HG03135 (cell line): ENCODE data around the gene C10orf90.

Experiments used
- ATAC-seq: cut with Tn5 transposase; IDR thresholded peaks from one replicate; pipeline ENCODE4 v1.9.1; 2021; ENCODE audit warnings: mild to moderate bottlenecking, moderate library complexity; ENCODE audit not compliant: unreplicated experiment

The C10orf90 gene

GRCh38 chr10:126639084-126639483 is 31.4 kb downstream of the C10orf90 start:
- no peak for ATAC-seq

GRCh38 chr10:126638542-126638941 is 32.0 kb downstream of the C10orf90 start:
- ATAC-seq, result no peak

- ATAC-seq, result no peak
These were observed 33.0 kb downstream of the C10orf90 start for GRCh38 chr10:126637501-126637900.

GRCh38 chr10:126634911-126635310 is 35.6 kb downstream of the C10orf90 start:
- no peak for ATAC-seq

GRCh38 chr10:126634347-126634746 is 36.1 kb downstream of the C10orf90 start:
- ATAC-seq, result no peak

- no peak for ATAC-seq
These were observed 37.8 kb downstream of the C10orf90 start for GRCh38 chr10:126632705-126633104.

- no peak for ATAC-seq
These were observed 40.4 kb downstream of the C10orf90 start for GRCh38 chr10:126629925-126630624.

GRCh38 chr10:126628746-126629145 is 41.7 kb downstream of the C10orf90 start:
- no peak for ATAC-seq

GRCh38 chr10:126621846-126622245 is 48.6 kb downstream of the C10orf90 start:
- no peak for ATAC-seq

GRCh38 chr10:126618466-126618865 is 52.0 kb downstream of the C10orf90 start:
- ATAC-seq, result no peak

GRCh38 chr10:126617733-126618132 is 52.8 kb downstream of the C10orf90 start:
- no peak for ATAC-seq

- no peak for ATAC-seq
These were observed 53.3 kb downstream of the C10orf90 start for GRCh38 chr10:126617208-126617607.

- ATAC-seq, result no peak
These were observed 53.8 kb downstream of the C10orf90 start for GRCh38 chr10:126616737-126617136.

- ATAC-seq, result no peak
These were observed 59.2 kb downstream of the C10orf90 start for GRCh38 chr10:126611303-126611702.

GRCh38 chr10:126609566-126609965 is 60.9 kb downstream of the C10orf90 start:
- no peak for ATAC-seq

GRCh38 chr10:126599949-126600682 is 70.4 kb downstream of the C10orf90 start:
- no peak for ATAC-seq

GRCh38 chr10:126598009-126598408 is 72.5 kb downstream of the C10orf90 start:
- ATAC-seq, result no peak

- no peak for ATAC-seq
These were observed 73.3 kb downstream of the C10orf90 start for GRCh38 chr10:126597211-126597610.

- no peak for ATAC-seq
These were observed 73.9 kb downstream of the C10orf90 start for GRCh38 chr10:126596472-126597016.

- ATAC-seq, result no peak
These were observed 75.3 kb downstream of the C10orf90 start for GRCh38 chr10:126595160-126595559.

- no peak for ATAC-seq
These were observed 76.4 kb downstream of the C10orf90 start for GRCh38 chr10:126593968-126594701.
